ENCODE results near the gene ABCA7.

The ABCA7 gene

DNA sequence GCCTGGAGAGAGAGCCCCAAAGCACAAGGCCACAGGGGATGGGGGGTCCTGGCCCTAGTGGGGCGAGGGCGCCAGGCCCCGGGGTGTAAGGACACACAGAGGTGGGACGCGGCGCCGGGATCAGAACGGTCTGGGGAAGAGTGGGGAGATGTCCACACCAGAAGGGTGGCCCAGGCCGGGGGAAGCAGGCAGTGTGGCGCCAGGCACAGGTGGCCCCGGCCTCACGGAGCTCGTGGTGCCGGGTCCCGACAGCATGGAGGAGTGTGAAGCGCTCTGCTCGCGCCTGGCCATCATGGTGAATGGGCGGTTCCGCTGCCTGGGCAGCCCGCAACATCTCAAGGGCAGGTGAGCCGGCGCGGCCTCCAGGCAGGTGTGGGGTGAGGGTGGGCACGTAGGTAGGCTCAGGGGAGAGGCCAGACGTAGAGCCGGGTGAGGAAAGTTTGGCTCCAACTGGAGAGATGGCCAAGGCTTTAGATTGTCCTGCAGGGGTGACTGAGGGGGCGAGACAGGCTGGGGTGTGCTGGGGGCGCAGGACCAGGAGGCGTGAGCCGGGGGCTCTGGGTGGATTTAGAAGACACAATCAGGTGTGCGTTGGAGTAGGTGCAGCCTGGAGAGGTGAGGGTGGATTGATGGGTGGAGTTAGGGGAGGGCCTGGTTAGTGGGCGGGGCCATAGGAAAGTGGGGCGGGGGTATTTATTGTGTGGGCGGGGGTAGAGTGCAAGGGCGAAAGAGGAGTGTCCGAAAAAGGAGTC lies 24.2 kb downstream of the ABCA7 start:
- Histone ChIP-seq H3F3A (ENCODE audit: insufficient read depth, low read length) (peaks cover 51% of the 10 kb centered on the region), H3K9me2 (replicated peaks; ENCODE audit: insufficient read depth, low read length) (no peaks in the 10 kb centered on the region), H3K27ac (ENCODE audit: low read length) (no peak overlapping the region), H3K4me2 (ENCODE audit: low read depth, low read length) (peak overlapping the region; percentile 46; the same call in 1 of the 2 replicates), H3K4me3 (ENCODE audit: low read length) (no peak overlapping the region), H3K9me3 (replicated peaks; ENCODE audit: insufficient read depth, low read length) (no peaks in the 10 kb centered on the region), H2AFZ (ENCODE audit: low read length) (no peak overlapping the region), H3K9ac (ENCODE audit: low read length) (no peak overlapping the region), H3K4me1 (ENCODE audit: low read length) (peaks cover 17% of the 10 kb centered on the region; the same call in 1 of the 2 replicates), H4K20me1 (ENCODE audit: insufficient read depth, low read length) (no peaks in the 10 kb centered on the region), H3K27me3 (replicated peaks; ENCODE audit: insufficient read depth, low read length) (no peaks in the 10 kb centered on the region), H3K36me3 (replicated peaks; ENCODE audit: insufficient read depth, low read length) (no peaks in the 10 kb centered on the region), H3K79me2 (ENCODE audit: low read length) (peaks cover 25% of the 10 kb centered on the region)
- no peak for DNase-seq
- TF ChIP-seq, protein P1, sequence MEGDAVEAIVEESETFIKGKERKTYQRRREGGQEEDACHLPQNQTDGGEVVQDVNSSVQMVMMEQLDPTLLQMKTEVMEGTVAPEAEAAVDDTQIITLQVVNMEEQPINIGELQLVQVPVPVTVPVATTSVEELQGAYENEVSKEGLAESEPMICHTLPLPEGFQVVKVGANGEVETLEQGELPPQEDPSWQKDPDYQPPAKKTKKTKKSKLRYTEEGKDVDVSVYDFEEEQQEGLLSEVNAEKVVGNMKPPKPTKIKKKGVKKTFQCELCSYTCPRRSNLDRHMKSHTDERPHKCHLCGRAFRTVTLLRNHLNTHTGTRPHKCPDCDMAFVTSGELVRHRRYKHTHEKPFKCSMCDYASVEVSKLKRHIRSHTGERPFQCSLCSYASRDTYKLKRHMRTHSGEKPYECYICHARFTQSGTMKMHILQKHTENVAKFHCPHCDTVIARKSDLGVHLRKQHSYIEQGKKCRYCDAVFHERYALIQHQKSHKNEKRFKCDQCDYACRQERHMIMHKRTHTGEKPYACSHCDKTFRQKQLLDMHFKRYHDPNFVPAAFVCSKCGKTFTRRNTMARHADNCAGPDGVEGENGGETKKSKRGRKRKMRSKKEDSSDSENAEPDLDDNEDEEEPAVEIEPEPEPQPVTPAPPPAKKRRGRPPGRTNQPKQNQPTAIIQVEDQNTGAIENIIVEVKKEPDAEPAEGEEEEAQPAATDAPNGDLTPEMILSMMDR (IDR thresholded peaks at IDR 0.05; ENCODE audit: low read length) = no peak
- no peak for TF ChIP-seq EZH2 (optimal IDR thresholded peaks at IDR 0.05; ENCODE audit: low read depth, low read length)
- no peak for TF ChIP-seq EZH2phosphoT487 (IDR thresholded peaks at IDR 0.05; ENCODE audit: low read length)

DNA sequence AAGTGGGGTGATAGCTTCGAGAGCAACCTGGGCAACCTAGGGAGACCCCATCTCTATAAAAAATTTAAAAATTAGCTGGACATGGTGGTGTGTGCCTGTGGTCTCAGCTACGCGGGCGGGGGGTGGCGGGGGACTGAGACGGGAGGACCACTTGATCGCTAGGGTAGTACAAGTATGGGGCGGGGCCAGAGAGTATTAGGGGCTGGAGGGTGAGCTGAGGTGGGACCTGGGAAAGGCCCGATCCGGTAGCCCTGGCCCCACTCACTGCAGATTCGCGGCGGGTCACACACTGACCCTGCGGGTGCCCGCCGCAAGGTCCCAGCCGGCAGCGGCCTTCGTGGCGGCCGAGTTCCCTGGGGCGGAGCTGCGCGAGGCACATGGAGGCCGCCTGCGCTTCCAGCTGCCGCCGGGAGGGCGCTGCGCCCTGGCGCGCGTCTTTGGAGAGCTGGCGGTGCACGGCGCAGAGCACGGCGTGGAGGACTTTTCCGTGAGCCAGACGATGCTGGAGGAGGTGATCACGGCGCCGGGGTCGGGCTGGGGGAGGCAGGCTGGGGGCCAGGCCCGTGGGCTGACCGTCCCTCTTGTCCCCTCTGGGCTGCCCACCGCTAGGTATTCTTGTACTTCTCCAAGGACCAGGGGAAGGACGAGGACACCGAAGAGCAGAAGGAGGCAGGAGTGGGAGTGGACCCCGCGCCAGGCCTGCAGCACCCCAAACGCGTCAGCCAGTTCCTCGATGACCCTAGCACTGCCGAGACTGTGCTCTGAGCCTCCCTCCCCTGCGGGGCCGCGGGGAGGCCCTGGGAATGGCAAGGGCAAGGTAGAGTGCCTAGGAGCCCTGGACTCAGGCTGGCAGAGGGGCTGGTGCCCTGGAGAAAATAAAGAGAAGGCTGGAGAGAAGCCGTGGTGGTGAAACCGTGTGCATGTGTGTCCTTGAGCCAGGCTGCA lies 25.0 kb downstream of the ABCA7 start:
- Histone ChIP-seq H3K9me2 (replicated peaks; ENCODE audit: insufficient read depth, low read length) (no peaks in the 10 kb centered on the region), H3K79me2 (ENCODE audit: low read length) (peaks cover 34% of the 10 kb centered on the region), H3K4me3 (ENCODE audit: low read length) (no peak overlapping the region), H3K9ac (ENCODE audit: low read length) (no peak overlapping the region), H3K4me2 (ENCODE audit: low read depth, low read length) (peak overlapping the region; percentile 46; the same call in 1 of the 2 replicates), H3K27ac (ENCODE audit: low read length) (no peak overlapping the region), H3K9me3 (replicated peaks; ENCODE audit: insufficient read depth, low read length) (no peaks in the 10 kb centered on the region), H2AFZ (ENCODE audit: low read length) (peak overlapping the region; percentile 22; the same call in 1 of the 2 replicates), H3K4me1 (ENCODE audit: low read length) (peaks cover 22% of the 10 kb centered on the region), H3K36me3 (replicated peaks; ENCODE audit: insufficient read depth, low read length) (no peaks in the 10 kb centered on the region), H3F3A (ENCODE audit: insufficient read depth, low read length) (peaks cover 59% of the 10 kb centered on the region), H4K20me1 (ENCODE audit: insufficient read depth, low read length) (no peaks in the 10 kb centered on the region), H3K27me3 (replicated peaks; ENCODE audit: insufficient read depth, low read length) (no peaks in the 10 kb centered on the region)
- peak; percentile 83 for DNase-seq
- TF ChIP-seq, protein P1 (IDR thresholded peaks at IDR 0.05; ENCODE audit: low read length) = peak; percentile 85
- no peak for TF ChIP-seq EZH2 (optimal IDR thresholded peaks at IDR 0.05; ENCODE audit: low read depth, low read length)
- TF ChIP-seq EZH2phosphoT487 (IDR thresholded peaks at IDR 0.05; ENCODE audit: low read length) = no peak

DNA sequence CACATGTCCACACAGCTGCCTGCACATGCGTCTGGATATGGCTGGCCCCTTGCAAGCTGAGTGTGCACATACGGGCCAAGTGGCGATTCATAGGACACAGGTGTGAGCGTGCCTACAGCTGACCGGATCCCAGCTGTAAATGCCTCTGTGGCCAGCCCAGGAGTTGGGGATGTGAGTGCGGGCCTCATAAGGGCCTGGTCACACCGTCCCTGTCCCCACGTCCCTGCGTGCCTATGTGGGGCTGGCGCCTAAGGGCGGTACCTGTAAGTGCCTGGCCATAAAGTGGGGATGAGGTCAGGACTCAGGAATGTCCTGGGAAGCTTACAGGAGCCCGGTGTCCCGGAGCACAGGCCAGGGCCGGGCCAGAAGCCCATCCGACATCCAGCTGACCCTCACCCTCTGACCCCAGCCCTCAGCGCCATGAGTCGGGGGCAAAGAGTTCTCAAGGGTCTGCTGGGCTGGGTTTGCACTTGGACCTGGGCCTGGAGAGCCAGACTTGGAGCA lies 25.8 kb downstream of the ABCA7 start:
- Histone ChIP-seq H3K4me3 (ENCODE audit: low read length) (no peak overlapping the region), H4K20me1 (ENCODE audit: insufficient read depth, low read length) (no peaks in the 10 kb centered on the region), H3K9ac (ENCODE audit: low read length) (no peak overlapping the region), H3K4me1 (ENCODE audit: low read length) (peaks cover 22% of the 10 kb centered on the region), H3K36me3 (replicated peaks; ENCODE audit: insufficient read depth, low read length) (0 out of 2 replicates have a peak, but pooled peaks cover 1% of the 10 kb centered on the region), H3K9me2 (replicated peaks; ENCODE audit: insufficient read depth, low read length) (no peaks in the 10 kb centered on the region), H3F3A (ENCODE audit: insufficient read depth, low read length) (peaks cover 60% of the 10 kb centered on the region), H3K27ac (ENCODE audit: low read length) (no peak overlapping the region), H3K9me3 (replicated peaks; ENCODE audit: insufficient read depth, low read length) (no peaks in the 10 kb centered on the region), H3K27me3 (replicated peaks; ENCODE audit: insufficient read depth, low read length) (no peaks in the 10 kb centered on the region), H2AFZ (ENCODE audit: low read length) (no peak overlapping the region), H3K4me2 (ENCODE audit: low read depth, low read length) (no peak overlapping the region), H3K79me2 (ENCODE audit: low read length) (peaks cover 41% of the 10 kb centered on the region)
- DNase-seq = no peak
- TF ChIP-seq EZH2phosphoT487 (IDR thresholded peaks at IDR 0.05; ENCODE audit: low read length) (no peak), EZH2 (optimal IDR thresholded peaks at IDR 0.05; ENCODE audit: low read depth, low read length) (no peak)
- TF ChIP-seq, protein P1 (IDR thresholded peaks at IDR 0.05; ENCODE audit: low read length) = no peak
